ENCODE results near the gene CD300A.

CD300A gene

DNA sequence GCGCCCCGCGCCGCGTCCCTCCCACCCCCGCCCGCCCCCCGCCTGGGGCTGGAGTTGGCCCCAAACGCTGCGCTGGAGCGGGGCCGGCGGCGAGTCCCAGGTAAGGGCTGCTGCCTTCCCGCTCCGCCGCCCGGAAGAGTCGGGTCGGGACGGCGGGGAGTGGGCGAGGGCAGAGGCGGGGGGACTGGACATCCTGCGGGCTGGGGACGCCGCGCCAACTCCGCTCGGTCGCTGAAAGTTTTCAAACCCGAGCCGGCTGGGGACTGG is 34.1 kb upstream of the CD300A start:
- no peak for TF ChIP-seq CTCF (IDR thresholded peaks at IDR 0.05; ENCODE audit: insufficient read depth, low read depth, low read length, missing control alignments)
- no peak for DNase-seq (ENCODE audit: low read depth)
- H3K4me3 ChIP-seq (ENCODE audit: low read length), result peak overlapping the region; percentile 51

- TF ChIP-seq CTCF (IDR thresholded peaks at IDR 0.05; ENCODE audit: insufficient read depth, low read depth, low read length, missing control alignments), result no peak
- peak overlapping the region; percentile 51 for H3K4me3 ChIP-seq (ENCODE audit: low read length)
- DNase-seq (ENCODE audit: low read depth), result no peak
Observed at GRCh38 chr17:74432766-74433391, 33.6 kb upstream of the CD300A start.

GRCh38 chr17:74433421-74434121 is 32.9 kb upstream of the CD300A start:
- H3K4me3 ChIP-seq (ENCODE audit: low read length), result no peak overlapping the region
- no peak for TF ChIP-seq CTCF (IDR thresholded peaks at IDR 0.05; ENCODE audit: insufficient read depth, low read depth, low read length, missing control alignments)
- no peak for DNase-seq (ENCODE audit: low read depth)

DNA sequence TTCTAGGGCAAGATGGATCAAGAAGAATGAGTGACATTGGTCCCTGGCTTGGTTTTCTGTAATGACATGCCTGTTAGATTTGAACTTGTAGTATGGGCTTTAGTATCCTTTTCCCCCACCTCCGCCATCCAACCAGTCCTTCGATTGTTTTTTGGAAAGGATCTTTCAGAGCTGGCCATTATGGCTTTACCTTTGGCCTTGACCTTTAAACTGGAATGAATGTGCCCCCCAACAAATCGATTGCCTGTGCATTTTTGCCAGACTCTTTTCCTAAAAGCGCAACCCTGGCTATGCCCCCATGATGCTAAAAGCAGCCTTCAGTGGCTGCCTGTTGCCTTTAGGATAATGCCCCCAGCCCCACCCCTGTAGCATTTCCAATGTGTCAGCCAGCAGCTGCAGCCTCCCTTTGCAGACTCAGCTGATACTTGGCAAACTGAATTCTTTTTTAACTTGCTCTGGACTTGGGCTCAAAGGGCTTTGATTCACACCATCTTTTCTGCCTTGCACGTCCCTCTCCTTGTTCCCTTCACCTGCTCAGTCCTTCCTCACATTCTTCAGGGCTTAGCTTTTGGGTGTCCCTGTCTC is 30.6 kb upstream of the CD300A start:
- H3K4me3 ChIP-seq (ENCODE audit: low read length), result no peak overlapping the region
- no peak for DNase-seq (ENCODE audit: low read depth)
- TF ChIP-seq CTCF (IDR thresholded peaks at IDR 0.05; ENCODE audit: insufficient read depth, low read depth, low read length, missing control alignments), result no peak

- TF ChIP-seq CTCF (IDR thresholded peaks at IDR 0.05; ENCODE audit: insufficient read depth, low read depth, low read length, missing control alignments), result peak; percentile 72
- DNase-seq (ENCODE audit: low read depth), result no peak
- H3K4me3 ChIP-seq (ENCODE audit: low read length), result no peak overlapping the region
Observed at GRCh38 chr17:74437702-74438101, 28.7 kb upstream of the CD300A start.

GRCh38 chr17:74439691-74440567 is 26.5 kb upstream of the CD300A start:
- TF ChIP-seq CTCF (IDR thresholded peaks at IDR 0.05; ENCODE audit: insufficient read depth, low read depth, low read length, missing control alignments), result no peak
- H3K4me3 ChIP-seq (ENCODE audit: low read length), result no peak overlapping the region
- no peak for DNase-seq (ENCODE audit: low read depth)
